ENCODE results near the gene TMEM37.

The TMEM37 gene

DNA sequence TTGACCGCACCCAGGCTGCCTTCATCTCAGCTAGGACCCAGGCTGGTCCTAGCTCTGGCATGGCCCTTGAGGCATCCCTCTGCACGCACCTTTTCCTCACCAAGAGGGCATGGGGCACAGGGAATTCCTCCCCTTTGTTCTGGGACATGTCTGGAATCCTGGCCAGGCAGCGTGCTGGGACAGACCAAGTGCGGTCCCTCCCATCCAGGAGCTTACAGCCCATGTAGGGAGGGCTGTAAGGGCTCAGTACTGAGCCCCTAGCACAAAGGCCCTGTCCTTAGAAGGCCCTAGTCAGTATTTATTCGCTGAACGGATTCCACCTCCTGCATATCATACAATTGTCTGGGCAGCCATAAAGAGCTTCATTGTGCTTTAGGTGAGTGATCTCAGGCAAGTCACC lies 3.0 kb downstream of the TMEM37 start:
- DNase-seq = no peak

DNA sequence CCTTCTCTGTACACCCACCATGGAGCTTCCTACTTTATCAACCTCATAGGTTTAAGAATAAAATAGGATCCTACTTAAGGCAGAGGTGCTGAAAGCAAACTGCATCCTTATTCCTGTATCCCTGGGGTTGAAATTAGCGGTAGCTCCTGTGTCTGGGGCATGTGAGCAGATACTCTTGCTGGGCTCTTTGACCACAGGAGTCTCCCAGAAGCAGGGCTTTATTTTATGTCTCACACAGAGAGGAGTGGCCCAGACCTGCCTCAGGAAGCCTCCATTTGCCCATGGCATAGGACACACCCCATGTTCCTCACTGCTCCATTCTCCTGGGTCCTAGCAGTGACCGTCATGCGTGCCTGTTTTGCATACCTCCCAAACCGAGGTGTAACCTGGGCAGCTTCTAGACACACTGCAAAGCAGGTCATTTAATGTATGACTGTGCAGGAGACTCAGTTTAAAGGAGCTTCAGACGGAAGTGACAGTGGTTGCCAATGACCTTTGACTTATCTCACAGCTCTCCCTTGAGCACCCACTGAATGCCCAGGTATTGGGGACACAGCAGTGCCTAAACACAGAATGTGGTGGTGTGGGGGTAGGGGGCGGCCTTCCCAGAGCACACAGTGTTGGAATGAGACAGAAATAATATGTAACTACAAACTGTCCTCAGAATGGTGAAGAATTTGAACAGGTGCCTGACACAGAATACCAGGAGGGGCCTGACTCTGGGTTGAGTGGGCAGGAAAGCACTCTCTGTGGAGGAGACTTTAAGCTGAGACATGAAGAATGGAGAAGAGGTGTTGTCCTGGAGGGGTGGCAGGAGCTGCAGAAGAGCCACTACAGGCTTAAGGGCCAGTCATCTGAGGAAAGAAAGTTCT lies 3.7 kb downstream of the TMEM37 start:
- DNase-seq = no peak

DNA sequence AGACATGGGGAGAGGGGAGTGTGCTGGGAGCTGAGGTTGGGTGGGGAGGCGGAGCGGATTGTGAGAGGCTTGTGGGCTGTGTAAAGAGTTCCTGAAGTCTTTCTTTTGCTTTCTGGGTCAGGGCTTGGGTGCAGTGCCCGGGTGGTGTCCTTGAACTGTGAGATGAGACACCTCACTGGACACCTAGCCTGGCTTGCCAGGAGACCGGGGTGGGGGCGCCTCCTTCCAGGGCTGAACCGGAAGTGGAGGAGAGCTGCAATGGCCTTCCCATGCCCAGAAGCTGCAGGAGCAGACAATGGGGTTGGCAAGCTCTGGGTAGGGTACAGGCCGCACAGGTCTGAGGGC lies 4.3 kb downstream of the TMEM37 start:
- DNase-seq = no peak

DNA sequence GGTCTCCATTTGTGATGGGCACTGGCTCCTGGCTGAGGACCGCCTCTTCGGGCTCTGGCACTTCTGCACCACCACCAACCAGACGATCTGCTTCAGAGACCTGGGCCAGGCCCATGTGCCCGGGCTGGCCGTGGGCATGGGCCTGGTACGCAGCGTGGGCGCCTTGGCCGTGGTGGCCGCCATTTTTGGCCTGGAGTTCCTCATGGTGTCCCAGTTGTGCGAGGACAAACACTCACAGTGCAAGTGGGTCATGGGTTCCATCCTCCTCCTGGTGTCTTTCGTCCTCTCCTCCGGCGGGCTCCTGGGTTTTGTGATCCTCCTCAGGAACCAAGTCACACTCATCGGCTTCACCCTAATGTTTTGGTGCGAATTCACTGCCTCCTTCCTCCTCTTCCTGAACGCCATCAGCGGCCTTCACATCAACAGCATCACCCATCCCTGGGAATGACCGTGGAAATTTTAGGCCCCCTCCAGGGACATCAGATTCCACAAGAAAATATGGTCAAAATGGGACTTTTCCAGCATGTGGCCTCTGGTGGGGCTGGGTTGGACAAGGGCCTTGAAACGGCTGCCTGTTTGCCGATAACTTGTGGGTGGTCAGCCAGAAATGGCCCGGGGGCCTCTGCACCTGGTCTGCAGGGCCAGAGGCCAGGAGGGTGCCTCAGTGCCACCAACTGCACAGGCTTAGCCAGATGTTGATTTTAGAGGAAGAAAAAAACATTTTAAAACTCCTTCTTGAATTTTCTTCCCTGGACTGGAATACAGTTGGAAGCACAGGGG lies 5.5 kb downstream of the TMEM37 start:
- no peak for DNase-seq

DNA sequence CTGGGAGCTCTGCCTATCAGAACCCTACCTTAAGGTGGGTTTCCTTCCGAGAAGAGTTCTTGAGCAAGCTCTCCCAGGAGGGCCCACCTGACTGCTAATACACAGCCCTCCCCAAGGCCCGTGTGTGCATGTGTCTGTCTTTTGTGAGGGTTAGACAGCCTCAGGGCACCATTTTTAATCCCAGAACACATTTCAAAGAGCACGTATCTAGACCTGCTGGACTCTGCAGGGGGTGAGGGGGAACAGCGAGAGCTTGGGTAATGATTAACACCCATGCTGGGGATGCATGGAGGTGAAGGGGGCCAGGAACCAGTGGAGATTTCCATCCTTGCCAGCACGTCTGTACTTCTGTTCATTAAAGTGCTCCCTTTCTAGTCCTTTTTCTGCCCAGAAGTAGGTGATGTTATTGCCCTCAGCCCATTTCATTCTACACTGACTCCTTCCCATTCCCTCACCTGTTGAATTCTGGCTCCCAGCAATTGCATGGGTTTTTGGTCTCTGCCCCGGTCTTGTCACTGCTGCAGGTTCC lies 6.5 kb downstream of the TMEM37 start:
- DNase-seq = no peak

DNA sequence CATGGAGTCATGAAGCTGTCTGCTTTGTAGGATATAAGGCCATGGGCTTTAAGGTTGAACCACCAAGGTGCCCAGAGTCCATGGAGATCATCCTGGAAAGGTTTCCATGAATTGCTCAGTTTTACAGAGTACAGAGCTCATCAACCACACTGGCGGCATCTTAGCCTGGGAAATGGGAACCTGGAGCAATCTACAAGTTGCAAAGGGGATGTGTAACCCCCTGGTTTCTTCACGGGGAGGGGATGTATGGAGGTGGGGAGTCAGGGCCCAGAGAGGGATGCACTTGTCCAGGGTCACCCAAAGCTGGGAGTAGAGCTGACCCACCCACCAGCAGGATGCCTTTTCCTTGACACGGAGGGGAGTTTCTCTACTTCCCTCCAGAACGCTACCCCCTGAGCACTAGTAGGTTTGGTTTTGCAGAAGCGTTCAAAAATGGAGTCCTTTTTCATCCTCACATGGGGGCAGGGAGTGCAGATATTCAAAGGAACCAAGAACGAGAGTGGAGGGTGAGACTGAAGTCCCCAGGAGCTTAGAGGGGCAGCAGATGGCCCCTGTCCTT lies 7.2 kb downstream of the TMEM37 start:
- no peak for DNase-seq

DNA sequence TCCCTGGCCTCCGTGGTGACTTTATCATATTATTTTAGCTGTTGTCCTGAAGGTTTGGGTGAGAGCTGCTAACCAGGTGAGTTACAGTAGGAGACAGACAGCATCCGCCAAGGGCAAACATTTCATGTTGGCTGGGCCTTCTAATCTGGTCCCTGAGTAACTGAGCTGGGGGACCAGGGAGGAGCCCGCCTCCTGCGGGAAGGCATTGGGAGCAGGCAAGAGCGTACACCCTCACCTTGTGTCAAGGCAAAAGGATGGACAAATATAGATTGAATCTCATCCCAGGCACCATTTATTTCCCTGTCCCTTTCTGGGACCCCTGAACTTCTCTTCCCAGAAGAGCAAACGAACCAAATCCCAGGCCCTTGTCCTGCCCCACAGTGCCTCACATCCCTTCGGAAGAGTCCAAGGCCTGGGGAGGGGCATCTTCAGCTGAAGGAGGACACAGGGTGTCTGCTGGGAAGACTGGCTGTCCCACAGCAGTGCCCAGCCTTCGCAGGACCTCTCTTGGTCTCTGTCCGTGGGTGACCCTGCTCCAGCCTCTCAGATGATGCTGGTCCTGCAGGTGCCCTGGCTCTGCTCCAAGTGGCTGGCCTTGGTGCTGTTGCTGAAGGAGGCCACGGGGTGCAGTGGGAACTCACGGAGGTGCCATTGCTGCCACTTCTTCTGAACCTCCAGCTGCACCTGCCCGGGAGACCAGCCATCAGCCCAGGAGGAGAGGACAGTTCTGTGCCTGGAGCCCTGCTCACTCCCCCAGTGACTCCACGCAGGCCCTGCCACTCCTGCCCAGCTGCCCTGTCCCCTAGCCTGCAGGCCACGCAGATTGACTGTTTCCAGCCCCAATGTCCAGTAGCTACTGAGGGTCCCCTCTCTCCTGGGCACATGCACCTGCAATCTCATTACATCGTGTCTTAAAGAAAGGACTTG lies 8.2 kb downstream of the TMEM37 start:
- no peak for DNase-seq

DNA sequence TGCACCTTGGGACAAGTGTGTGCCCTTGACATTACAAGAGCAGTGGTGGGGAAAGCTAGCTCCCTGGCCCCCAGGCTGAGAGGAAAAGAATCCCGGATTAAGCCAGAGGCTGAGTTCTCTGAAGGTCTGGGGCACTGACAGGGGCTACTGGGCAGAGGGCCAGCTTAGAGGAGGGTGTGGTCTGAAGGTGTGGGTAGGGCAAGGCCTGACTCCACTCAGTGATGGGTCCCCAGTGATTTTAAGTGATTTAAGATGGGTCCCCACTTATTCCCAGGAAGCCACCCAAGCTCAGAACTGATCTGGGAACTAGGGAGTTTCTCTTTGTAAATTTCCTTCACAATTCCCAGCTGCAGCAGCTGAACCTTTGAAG lies 8.8 kb downstream of the TMEM37 start:
- no peak for DNase-seq

DNA sequence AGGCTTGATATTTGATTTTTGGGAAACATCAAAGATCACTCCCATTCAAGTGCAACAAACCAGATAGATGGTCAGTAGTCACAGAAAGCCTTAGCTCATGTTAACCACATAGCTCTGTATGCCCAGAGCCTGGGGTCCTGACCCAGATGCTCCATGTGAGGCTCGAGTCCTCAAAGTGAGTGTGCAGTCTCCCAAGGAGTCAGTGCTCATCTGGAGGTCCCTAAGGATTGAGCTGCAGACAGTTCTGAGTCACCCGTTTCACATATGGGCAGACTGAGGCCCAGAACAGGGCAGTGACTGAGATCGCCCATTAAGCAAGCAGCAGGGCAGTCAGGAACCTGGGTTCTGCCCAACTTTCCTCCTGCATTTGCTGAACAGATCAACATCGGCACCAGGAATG lies 9.2 kb downstream of the TMEM37 start:
- no peak for DNase-seq

DNA sequence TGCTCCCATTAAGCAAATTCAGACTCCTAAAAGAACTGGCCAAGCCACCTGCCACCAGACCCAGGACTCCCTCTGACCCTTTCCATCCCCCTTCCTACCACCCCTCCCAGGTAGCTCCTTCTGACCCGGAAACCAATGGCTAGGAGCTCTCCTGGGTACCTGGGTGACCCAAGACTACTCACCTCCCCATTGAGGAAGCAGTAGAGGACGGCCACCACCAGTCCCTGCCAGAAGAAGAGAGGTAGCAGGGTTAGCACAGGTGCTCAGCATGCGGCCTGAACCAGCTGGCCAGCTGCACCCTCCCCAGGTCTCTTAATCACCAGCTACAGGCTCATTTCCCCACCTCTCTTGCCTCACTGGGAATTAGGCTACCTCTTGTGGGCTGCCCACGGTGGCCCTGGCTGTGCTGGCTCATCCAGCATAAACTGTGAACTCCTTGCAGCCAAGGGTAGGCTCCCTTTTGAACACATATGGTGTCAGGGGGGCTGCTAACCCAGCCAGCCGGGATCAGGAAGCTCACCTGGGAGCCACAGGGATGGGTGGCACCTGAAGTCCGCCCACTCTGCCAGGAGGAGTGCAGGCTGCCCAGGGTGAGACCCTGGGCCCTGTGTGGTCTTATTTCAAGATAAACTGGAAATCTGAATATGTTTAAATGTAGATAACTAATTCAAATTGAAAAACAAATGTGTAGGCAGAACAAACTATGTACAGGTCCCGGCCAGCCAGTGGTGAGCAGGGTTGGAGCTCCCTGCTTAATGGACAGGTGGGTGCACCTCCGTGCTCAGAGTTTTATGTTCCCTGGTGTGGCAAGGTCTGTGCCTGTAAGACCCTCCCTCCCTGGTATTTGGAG lies 9.9 kb downstream of the TMEM37 start:
- no peak for DNase-seq

DNA sequence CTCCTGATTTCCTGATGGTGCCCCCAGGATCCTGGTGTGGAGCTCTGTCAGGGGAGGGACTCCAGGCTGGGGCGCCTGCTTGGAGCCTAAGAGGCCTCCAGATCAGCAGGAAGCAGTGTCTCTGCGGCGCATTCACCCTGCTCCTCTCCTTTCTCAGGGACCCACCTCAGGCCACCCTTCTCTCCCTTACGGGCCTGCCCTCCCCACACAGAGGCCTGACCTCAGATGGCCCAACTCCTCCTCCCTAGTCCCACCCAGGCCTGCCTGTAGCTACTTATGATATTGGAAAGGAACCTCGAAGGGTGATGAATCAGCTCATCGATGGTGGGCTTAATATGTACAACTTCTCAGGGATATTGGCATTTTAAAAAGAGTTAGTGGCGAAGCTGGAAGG lies 10.6 kb downstream of the TMEM37 start:
- DNase-seq = no peak

DNA sequence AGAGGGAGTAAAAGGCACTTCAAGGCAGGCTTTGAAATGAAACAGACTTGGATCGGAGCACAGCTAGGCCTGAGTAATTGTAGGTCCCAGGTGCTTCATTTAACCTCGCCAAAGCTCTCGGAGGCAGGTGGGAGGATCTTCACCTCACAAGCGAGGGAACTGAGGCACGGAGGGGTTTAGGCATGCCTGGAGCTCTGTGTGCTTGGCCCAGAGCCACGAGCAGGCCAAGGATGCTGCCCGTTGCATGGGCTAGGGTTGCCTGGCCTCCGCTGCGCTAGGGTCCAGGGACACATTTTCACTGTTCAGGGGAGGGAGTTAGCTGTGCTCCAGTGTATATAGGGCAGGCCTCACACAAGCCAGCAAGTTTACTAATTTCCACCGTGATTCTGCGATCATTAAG lies 11.2 kb downstream of the TMEM37 start:
- no peak for DNase-seq

DNA sequence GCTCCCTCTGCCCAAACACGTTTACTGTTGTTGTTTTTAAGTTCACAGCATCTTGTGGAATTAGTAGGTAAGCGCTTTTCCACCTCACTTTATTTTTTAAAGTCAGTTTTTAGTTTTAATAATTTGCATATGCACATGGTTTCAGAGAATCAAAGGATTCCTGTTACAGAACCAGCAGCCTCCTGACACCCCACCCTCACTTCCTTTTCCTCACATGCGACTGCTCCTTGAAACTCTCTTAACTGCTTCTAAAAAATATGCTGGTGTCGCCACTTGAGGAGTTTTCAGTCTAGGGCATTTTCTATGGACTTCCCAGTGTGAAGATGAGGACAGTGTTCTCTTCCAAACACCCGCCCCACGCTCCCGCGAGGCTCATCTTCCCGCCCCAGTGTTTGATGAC lies 14.4 kb downstream of the TMEM37 start:
- no peak for DNase-seq

DNA sequence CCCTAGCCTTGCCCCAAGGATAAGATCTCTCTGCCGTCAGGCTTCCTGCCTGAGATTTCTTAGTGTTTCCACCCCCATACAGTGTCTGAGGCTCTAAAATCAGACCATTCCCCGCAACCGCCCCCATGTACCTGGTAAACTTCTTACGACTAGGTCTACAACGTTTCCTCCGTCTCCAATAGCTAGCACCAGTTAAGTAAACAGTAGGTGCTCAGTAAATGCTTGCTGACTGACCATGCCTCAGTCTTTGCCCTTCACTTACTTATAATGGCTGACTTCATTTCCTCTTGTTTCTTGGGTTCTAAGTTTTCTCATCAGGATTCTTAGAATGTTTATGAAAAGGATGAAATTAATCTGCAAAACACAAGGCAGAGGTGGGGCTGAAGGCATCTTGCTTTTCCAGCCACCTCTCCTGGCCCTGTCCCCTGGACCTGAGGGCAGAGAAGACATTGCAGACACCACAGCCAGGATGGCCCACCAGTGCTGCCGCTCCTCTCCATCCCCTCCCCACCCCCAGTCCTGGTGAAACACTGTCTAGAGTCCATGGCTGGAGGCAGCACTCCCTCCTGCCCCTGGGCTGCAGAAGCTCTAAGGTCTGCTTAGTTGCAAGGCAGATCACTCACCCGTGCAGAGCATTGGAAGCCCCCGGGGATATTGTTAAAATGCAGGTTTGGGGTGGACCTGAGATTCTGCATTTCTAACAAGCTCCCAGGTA lies 16.9 kb downstream of the TMEM37 start:
- DNase-seq = no peak

DNA sequence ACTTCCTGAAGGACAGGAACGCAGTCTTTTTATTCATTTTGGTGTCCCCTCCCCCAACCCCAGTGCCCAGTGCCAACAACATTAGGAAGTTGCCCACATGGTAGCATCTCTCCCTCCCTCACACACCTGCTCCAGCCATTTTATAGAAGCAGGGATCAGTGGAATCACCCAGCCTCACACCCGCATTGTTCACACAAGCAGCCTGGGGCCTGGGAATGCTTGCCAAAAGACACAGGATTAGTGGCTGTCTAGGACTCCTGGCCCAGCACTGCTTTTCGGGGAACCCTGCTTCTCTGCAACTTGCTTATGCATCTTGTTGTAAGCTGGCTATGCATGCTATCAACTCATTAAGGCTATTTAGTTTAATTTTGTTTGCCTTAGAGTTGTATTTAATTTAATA lies 17.9 kb downstream of the TMEM37 start:
- no peak for DNase-seq

DNA sequence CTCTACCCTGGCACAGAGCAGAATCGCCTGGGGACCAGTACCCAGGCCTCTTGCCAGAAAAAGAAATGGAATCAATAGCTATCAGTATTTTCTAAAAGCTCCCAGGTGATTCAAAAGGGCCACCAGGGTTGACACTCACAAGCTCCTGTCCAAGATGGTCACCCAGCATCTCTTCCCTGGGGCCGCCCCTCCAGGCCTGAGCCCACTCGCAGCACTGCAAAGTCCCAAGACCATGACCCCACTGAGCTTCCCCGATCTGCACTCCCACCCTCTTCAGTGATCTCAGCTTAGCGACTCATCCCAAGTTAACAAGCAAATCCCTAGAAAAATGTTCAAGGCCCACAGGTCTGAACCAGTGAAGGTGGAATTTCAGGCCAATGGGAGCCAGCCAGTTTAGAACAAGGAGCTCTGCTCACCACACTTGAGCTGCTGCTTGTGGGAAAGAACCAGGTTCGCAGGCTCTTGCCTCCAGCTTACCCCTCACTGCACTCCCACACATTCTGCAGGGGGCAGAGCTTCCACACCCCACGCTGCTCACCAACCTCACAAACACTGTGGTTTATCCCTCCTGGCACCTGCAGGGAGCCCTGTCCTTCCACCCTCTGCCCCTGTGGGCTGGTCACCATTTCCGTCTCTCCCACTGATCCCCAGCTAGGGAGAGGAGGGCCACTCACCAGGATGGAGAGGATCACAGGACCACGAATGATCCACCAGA lies 19.8 kb downstream of the TMEM37 start:
- DNase-seq = no peak

DNA sequence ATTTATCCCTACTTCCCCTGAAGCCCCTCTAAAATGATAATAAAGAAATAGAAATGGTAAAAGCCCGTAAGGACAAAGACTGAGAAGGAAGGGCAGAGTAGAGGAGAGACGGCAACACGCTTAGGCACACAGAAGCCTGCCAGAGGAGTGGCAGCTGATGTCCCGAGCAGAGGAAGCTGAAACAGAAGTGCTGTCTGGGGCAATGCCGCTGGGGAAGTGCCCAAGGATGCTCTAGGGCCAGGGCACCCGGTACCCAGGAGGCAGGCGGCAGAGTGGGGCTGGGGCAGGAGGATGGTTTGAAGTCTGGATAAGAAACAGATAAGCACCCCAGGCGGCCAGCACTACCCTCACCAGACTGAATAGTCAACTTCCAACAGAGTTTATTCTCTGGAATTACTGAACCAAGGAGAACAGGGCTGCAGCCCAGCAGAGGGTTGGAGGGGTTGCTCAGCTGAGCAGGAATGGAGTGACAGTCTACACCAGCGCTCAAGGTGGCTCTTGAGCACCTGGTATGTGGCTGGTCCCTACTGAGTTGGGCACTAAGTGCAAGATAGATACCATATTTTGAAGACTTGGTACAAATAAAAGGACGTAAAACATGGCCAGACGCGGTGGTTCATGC lies 22.4 kb downstream of the TMEM37 start:
- DNase-seq = no peak

DNA sequence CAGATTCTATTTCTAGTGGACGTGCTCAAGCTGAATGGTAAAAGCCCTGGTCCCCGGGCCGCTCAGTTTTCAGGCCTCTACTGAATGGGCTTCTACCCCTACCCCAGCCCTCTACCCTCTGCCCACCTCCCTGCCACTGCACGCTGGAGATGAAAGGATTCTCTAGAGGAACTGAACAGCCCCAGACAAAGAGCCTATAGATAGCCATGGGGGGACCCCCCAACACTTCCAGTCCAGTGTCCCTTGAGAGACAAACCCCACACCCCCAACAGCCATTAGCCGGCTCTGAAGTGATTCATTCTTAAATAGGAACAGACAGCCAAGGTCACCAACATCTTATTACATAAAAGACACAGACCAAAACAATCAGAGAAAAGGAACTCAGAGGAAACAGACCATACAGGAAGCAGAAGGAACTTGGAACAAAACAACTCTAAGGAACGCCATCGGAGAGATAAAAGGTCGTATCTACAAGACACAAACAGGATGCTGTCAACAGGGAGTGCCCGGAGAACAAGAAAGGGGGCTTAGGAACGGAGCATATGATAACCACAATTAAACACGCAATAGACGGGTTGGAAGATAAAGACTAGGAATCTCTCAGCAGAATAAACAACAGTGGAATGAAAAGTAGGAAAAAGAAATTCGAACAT lies 23.5 kb downstream of the TMEM37 start:
- no peak for DNase-seq

DNA sequence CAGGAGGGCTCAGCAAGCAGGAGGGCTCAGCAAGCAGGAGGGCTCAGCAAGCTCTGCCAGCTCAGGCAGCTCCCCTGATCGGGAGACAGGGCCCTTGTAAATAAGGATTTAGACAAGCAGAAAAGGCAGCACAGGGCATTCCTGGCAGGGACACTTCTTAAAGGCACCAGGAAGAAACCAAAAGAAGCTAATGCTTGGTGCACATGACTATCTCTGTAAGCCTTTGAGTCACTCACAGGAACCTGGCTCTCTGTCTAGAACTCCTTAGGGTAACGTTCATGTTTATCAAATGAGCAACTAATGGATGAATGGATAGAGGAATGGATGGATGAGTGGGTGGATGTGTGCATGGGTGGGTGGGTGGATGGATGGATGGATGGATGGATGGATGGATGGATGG lies 28.4 kb downstream of the TMEM37 start:
- DNase-seq = no peak

Measured in effector CD4-positive, alpha-beta T cell (primary cell).